Chondrocyte (in vitro differentiated cells): ENCODE measurements around the gene INMT. TPM values are rescaled to one million over a fixed set of nuclear protein-coding genes. Genes with fewer than 3 reads are reported as not detected.

Experiments
- DNase-seq: peaks from one replicate; pipeline ENCODE4 v3.0.0; 2021; ENCODE audit warnings: mixed read lengths, low spot score
- H3K27ac Mint-ChIP-seq: one replicate; pipeline ENCODE4 v1.8.0; 2021; ENCODE audit warnings: mild to moderate bottlenecking, moderate library complexity, mixed read lengths; ENCODE audit not compliant: unreplicated experiment
- H3K27me3 Mint-ChIP-seq: 2 replicates; pipeline ENCODE4 v1.8.0; 2021; ENCODE audit warnings: low read depth, mixed read lengths
- H3K36me3 Mint-ChIP-seq: 2 replicates; pipeline ENCODE4 v1.8.0; 2021; ENCODE audit warnings: low read depth, mixed read lengths
- H3K4me1 Mint-ChIP-seq: 2 replicates; pipeline ENCODE4 v1.8.0; 2021; ENCODE audit warnings: low read depth, mild to moderate bottlenecking, mixed read lengths
- H3K4me3 Mint-ChIP-seq: one replicate; pipeline ENCODE4 v1.8.0; 2021; ENCODE audit warnings: mild to moderate bottlenecking, moderate library complexity, mixed read lengths; ENCODE audit not compliant: unreplicated experiment
- H3K9me3 Mint-ChIP-seq: 2 replicates; pipeline ENCODE4 v1.8.0; 2021; ENCODE audit warnings: low read depth, mixed read lengths
- CTCF ChIP-seq: fragments of 200-600 bp; sonication (generic); IDR thresholded peaks from 2 replicates; pipeline ENCODE4 v1.5.0; 2021; ENCODE audit warnings: antibody characterized with exemption, mild to moderate bottlenecking, moderate library complexity
- long read RNA-seq: library from polyadenylated mRNA; stranded (forward); transcript quantifications from one replicate; pipeline ENCODE4 v2.0.0, GENCODE V29; 2021
- total RNA-seq: library from RNA; stranded (reverse); gene quantifications from 3 replicates; pipeline ENCODE4 v1.2.1, GENCODE V29; 2021

INMT gene
- 5.6 to 73.2 TPM (median 70.1 TPM) in 3 replicates for total RNA-seq
- long read RNA-seq, transcript INMT-201 (3 exons, 2,559 nt) = major isoform, 34 of 38 reads
- long read RNA-seq, partial matches to known transcripts = 2 of 38 reads
- long read RNA-seq, other reads (novel, unspliced or antisense) = 2 of 38 reads

GRCh38 chr7:30751696-30752273 is at the start of gene INMT:
Gene INMT, plus strand, starts transcription at chr7:30752135. Its CDS starts 16 bp downstream, at chr7:30752151.
- peak within 1 kb of the TSS; percentile 80 for H3K4me3 Mint-ChIP-seq
- H3K9me3 Mint-ChIP-seq = no peaks in the 10 kb centered on the region
- H3K36me3 Mint-ChIP-seq = peaks cover 7% of the 10 kb centered on the region
- H3K27ac Mint-ChIP-seq = peak within 1 kb of the TSS; percentile 78
- H3K4me1 Mint-ChIP-seq = peaks cover 63% of the 10 kb centered on the region
- no peak for DNase-seq
- H3K27me3 Mint-ChIP-seq = no peaks in the 10 kb centered on the region
- TF ChIP-seq CTCF = no peak

GRCh38 chr7:30702200-30702599 is 49.7 kb upstream of the INMT start:
- H3K27me3 Mint-ChIP-seq = peaks cover 61% of the 10 kb centered on the region
- DNase-seq = no peak
- H3K4me1 Mint-ChIP-seq = no peaks in the 10 kb centered on the region
- H3K36me3 Mint-ChIP-seq = no peaks in the 10 kb centered on the region
- TF ChIP-seq CTCF = peak; percentile 21
- H3K4me3 Mint-ChIP-seq = no peak overlapping the region
- H3K9me3 Mint-ChIP-seq = no peaks in the 10 kb centered on the region
- no peak overlapping the region for H3K27ac Mint-ChIP-seq

GRCh38 chr7:30703756-30704155 is 48.2 kb upstream of the INMT start:
- peaks cover 55% of the 10 kb centered on the region for H3K27me3 Mint-ChIP-seq
- H3K4me1 Mint-ChIP-seq = peaks cover 6% of the 10 kb centered on the region
- no peak overlapping the region for H3K27ac Mint-ChIP-seq
- DNase-seq = no peak
- H3K36me3 Mint-ChIP-seq = no peaks in the 10 kb centered on the region
- no peaks in the 10 kb centered on the region for H3K9me3 Mint-ChIP-seq
- no peak overlapping the region for H3K4me3 Mint-ChIP-seq
- TF ChIP-seq CTCF = no peak

- Mint-ChIP-seq H3K36me3 (no peaks in the 10 kb centered on the region), H3K27ac (no peak overlapping the region), H3K27me3 (peaks cover 47% of the 10 kb centered on the region), H3K4me1 (peaks cover 10% of the 10 kb centered on the region), H3K4me3 (no peak overlapping the region), H3K9me3 (no peaks in the 10 kb centered on the region)
- no peak for TF ChIP-seq CTCF
- DNase-seq = no peak
Observed at GRCh38 chr7:30705008-30705407, 46.9 kb upstream of the INMT start.

GRCh38 chr7:30705596-30705995 is 46.3 kb upstream of the INMT start:
- Mint-ChIP-seq H3K9me3 (no peaks in the 10 kb centered on the region), H3K36me3 (no peaks in the 10 kb centered on the region), H3K4me1 (peaks cover 10% of the 10 kb centered on the region), H3K27me3 (peaks cover 45% of the 10 kb centered on the region), H3K4me3 (no peak overlapping the region), H3K27ac (no peak overlapping the region)
- TF ChIP-seq CTCF = no peak
- DNase-seq = no peak
